HEK293 (cell line): ENCODE data around the gene ALDH9A1.

Experiments used
- CTCF ChIA-PET: fragments of 350-600 bp; formaldehyde crosslinking; extraction: SDS; loops from one replicate; lab custom pipeline; 2021; ENCODE audit warnings: antibody characterized with exemption; lab: Yijun Ruan, JAX
- POLR2A ChIA-PET: fragments of 300-600 bp; formaldehyde crosslinking; extraction: SDS; loops from one replicate; lab custom pipeline; 2020; ENCODE audit warnings: antibody characterized with exemption, inconsistent platforms; lab: Yijun Ruan, JAX
- H3K27ac ChIP-seq: fragments of 200-500 bp; sonication (Bioruptor generic); 2 replicates; pipeline ENCODE4 v1.5.1; 2014; ENCODE audit warnings: low read depth, low read length, control low read depth, inconsistent platforms; ENCODE audit errors: extremely low read depth
- H3K36me3 ChIP-seq, 2 experiments: fragments of 200-500 bp in 1 of 2; sonication (Bioruptor generic) in 1 of 2; 1 replicate in 1 of 2; 2 replicates in 1 of 2; pipeline ENCODE4 v1.5.1; 2014 to 2017; ENCODE audit warnings: inconsistent platforms in 2 of 2, low read length in 2 of 2; ENCODE audit not compliant: control insufficient read depth in 2 of 2, insufficient read depth in 1 of 2
- H3K4me1 ChIP-seq: fragments of 200-500 bp; sonication (Bioruptor generic); 2 replicates; pipeline ENCODE4 v1.5.1; 2014; ENCODE audit warnings: mild to moderate bottlenecking, low read length, inconsistent platforms; ENCODE audit not compliant: control insufficient read depth, insufficient read depth
- H3K4me3 ChIP-seq: 2 replicates; pipeline ENCODE4 v1.5.1; 2011; ENCODE audit warnings: low read depth, mild to moderate bottlenecking, control low read depth, low read length, moderate library complexity
- H3K9me3 ChIP-seq: fragments of 200-500 bp; sonication (Bioruptor generic); 2 replicates; pipeline ENCODE4 v1.5.1; 2014; ENCODE audit warnings: low read depth, low read length, inconsistent platforms; ENCODE audit not compliant: control insufficient read depth, insufficient read depth
- CTCF ChIP-seq: fragments of 450-650 bp; formaldehyde crosslinking; IDR thresholded peaks from 2 replicates; pipeline ENCODE4 v1.5.1; 2016; ENCODE audit warnings: missing biosample characterization, missing genetic modification characterization
- HOXA7 ChIP-seq: sonication (generic); formaldehyde crosslinking; IDR thresholded peaks from 2 replicates; pipeline ENCODE4 v1.8.1; 2022; ENCODE audit warnings: missing genetic modification reagents, borderline replicate concordance
- MZF1 ChIP-seq: fragments of 450-650 bp; formaldehyde crosslinking; IDR thresholded peaks from 2 replicates; pipeline ENCODE4 v1.5.1; 2017; ENCODE audit warnings: missing biosample characterization, missing genetic modification characterization, borderline replicate concordance
- SETDB1 ChIP-seq: IDR thresholded peaks from one replicate; pipeline ENCODE4 v1.6.1; 2017; ENCODE audit warnings: mild to moderate bottlenecking, low read length, moderate library complexity, mixed read lengths; ENCODE audit not compliant: insufficient read length
- TSHZ1 ChIP-seq: fragments of 450-650 bp; formaldehyde crosslinking; IDR thresholded peaks from 2 replicates; pipeline ENCODE4 v1.5.1; 2016; ENCODE audit warnings: missing biosample characterization, missing genetic modification characterization, borderline replicate concordance
- ZBTB10 ChIP-seq: fragments of 450-650 bp; formaldehyde crosslinking; IDR thresholded peaks from 2 replicates; pipeline ENCODE4 v1.5.1; 2016; ENCODE audit warnings: missing biosample characterization, missing genetic modification characterization
- ZBTB48 ChIP-seq: fragments of 450-650 bp; formaldehyde crosslinking; IDR thresholded peaks from 2 replicates; pipeline ENCODE4 v1.5.1; 2016; ENCODE audit warnings: missing biosample characterization, missing genetic modification characterization
- ZIC2 ChIP-seq: fragments of 450-650 bp; formaldehyde crosslinking; IDR thresholded peaks from 2 replicates; pipeline ENCODE4 v1.5.1; 2016; ENCODE audit warnings: missing biosample characterization, missing genetic modification characterization
- ZNF133 ChIP-seq: fragments of 450-650 bp; formaldehyde crosslinking; IDR thresholded peaks from 2 replicates; pipeline ENCODE4 v1.5.1; 2016; ENCODE audit warnings: missing biosample characterization, missing genetic modification characterization
- ZNF157 ChIP-seq: fragments of 450-650 bp; formaldehyde crosslinking; IDR thresholded peaks from 2 replicates; pipeline ENCODE4 v1.5.1; 2016; ENCODE audit warnings: missing biosample characterization, missing genetic modification characterization
- ZNF274 ChIP-seq, 2 experiments: fragments of 200-500 bp in 1 of 2; fragments of 450-650 bp in 1 of 2; sonication (Bioruptor generic) in 1 of 2; formaldehyde crosslinking in 1 of 2; IDR thresholded peaks; 2 replicates each; pipeline versions ENCODE4 v1.5.1 to v1.6.1; 2014 to 2016; ENCODE audit warnings: borderline replicate concordance in 1 of 2, inconsistent platforms in 1 of 2, low read length in 1 of 2, missing biosample characterization in 1 of 2, missing genetic modification characterization in 1 of 2
- ZNF37A ChIP-seq: fragments of 450-650 bp; IDR thresholded peaks from 2 replicates; pipeline ENCODE4 v1.5.1; 2018; ENCODE audit warnings: missing biosample characterization, missing genetic modification characterization
- ZNF449 ChIP-seq: fragments of 450-650 bp; formaldehyde crosslinking; IDR thresholded peaks from 2 replicates; pipeline ENCODE4 v1.5.1; 2017; ENCODE audit warnings: missing biosample characterization, mild to moderate bottlenecking, missing genetic modification characterization, moderate library complexity
- ZNF585B ChIP-seq: fragments of 450-650 bp; formaldehyde crosslinking; IDR thresholded peaks from 2 replicates; pipeline ENCODE4 v1.5.1; 2016; ENCODE audit warnings: missing biosample characterization, missing genetic modification characterization
- ZNF768 ChIP-seq: fragments of 450-650 bp; formaldehyde crosslinking; IDR thresholded peaks from 2 replicates; pipeline ENCODE4 v1.5.1; 2018; ENCODE audit warnings: missing biosample characterization, mild to moderate bottlenecking, missing genetic modification characterization
- ZSCAN18 ChIP-seq: fragments of 450-650 bp; formaldehyde crosslinking; IDR thresholded peaks from 2 replicates; pipeline ENCODE4 v1.5.1; 2016; ENCODE audit warnings: missing biosample characterization, missing genetic modification characterization

Gene ALDH9A1

GRCh38 chr1:165688046-165688445 lies 10.3 kb downstream of the ALDH9A1 start:
- no peaks in the 10 kb centered on the region for H3K9me3 ChIP-seq
- no peak overlapping the region for H3K4me3 ChIP-seq
- POLR2A ChIA-PET = interaction anchor here (1.7 kb wide), 1 partner anchor 10 kb away, joined by 4 read pairs; the partner anchor contains the start of gene ALDH9A1
- peaks cover 19 to 53% of the 10 kb centered on the region in 2 experiments; a peak in 2 of 3 replicates for H3K36me3 ChIP-seq
- CTCF ChIA-PET = interaction anchor here (0.7 kb wide), 2 partner anchors 9 to 42 kb away, joined by 3 read pairs; no protein-coding TSS in a partner anchor
- no peak for TF ChIP-seq ZNF274 (IDR thresholded peaks at IDR 0.05; ENCODE audit: low read length)
- no peak for TF ChIP-seq ZNF274 (tag by site-specific recombination; IDR thresholded peaks at IDR 0.05; ENCODE audit: borderline replicate concordance)
- no peak for TF ChIP-seq ZNF449 (tag by site-specific recombination)
- TF ChIP-seq ZSCAN18 = no peak
- TF ChIP-seq ZBTB48 (tag by site-specific recombination) = no peak
- no peaks in the 10 kb centered on the region for H3K4me1 ChIP-seq
- no peak overlapping the region for H3K27ac ChIP-seq

- peak; percentile 49 for TF ChIP-seq SETDB1
- TF ChIP-seq ZNF133 (tag by site-specific recombination) = peak; percentile 98
- TF ChIP-seq ZNF157 (tag by site-specific recombination) = no peak
- TF ChIP-seq ZIC2 (tag by site-specific recombination) = no peak
- no peak for TF ChIP-seq ZNF768 (tag by site-specific recombination)
- TF ChIP-seq ZBTB10 (tag by site-specific recombination) = no peak
- Histone ChIP-seq H3K4me3 (no peak overlapping the region), H3K36me3 (peaks cover 19 to 63% of the 10 kb centered on the region in 2 experiments; a peak in 2 of 3 replicates), H3K4me1 (no peaks in the 10 kb centered on the region), H3K9me3 (no peaks in the 10 kb centered on the region), H3K27ac (no peak overlapping the region)
- ChIA-PET POLR2A (interaction anchor here (1.2 to 1.7 kb wide), 2 partner anchors 11 kb away, joined by 3 to 4 read pairs; partner anchors contain the start of gene ALDH9A1), CTCF (interaction anchor here (0.6 to 1.2 kb wide), 9 partner anchors 8 to 1469 kb away, joined by 3 to 11 read pairs (median 3); no protein-coding TSS in a partner anchor)
These were observed 11.4 kb downstream of the ALDH9A1 start for GRCh38 chr1:165686971-165687433.

GRCh38 chr1:165686121-165686970 lies 12.0 kb downstream of the ALDH9A1 start:
- Histone ChIP-seq H3K9me3 (no peaks in the 10 kb centered on the region), H3K27ac (no peak overlapping the region), H3K36me3 (peaks cover 19 to 67% of the 10 kb centered on the region in 2 experiments; a peak in 2 of 3 replicates), H3K4me1 (no peaks in the 10 kb centered on the region), H3K4me3 (no peak overlapping the region)
- TF ChIP-seq ZNF37A (tag by site-specific recombination) (no peak), CTCF (tag by site-specific recombination) (0 out of 2 replicates have a peak, but pooled peaks have one; percentile 20), MZF1 (tag by site-specific recombination) (no peak), HOXA7 (CRISPR knock-in tag) (no peak), ZNF585B (tag by site-specific recombination) (no peak), TSHZ1 (no peak)
- ChIA-PET POLR2A (interaction anchor here (0.8 to 1.2 kb wide), 2 partner anchors 11 to 24 kb away, joined by 3 read pairs; no protein-coding TSS in a partner anchor), CTCF (interaction anchor here (0.6 to 1.2 kb wide), 12 partner anchors 9 to 1469 kb away, joined by 3 to 11 read pairs (median 3); no protein-coding TSS in a partner anchor)
